T follicular helper cell (primary cell): ENCODE results near the gene HPCAL4.

ENCODE experiments used
- DNase-seq: peaks from one replicate; pipeline ENCODE4 v3.0.0-alpha.2; 2020; ENCODE audit warnings: low read depth

Gene HPCAL4

GRCh38 chr1:39701049-39701439 lies 9.8 kb upstream of the HPCAL4 start:
- DNase-seq = no peak

GRCh38 chr1:39700348-39700747 lies 9.1 kb upstream of the HPCAL4 start:
- DNase-seq = no peak

GRCh38 chr1:39699419-39699818 lies 8.2 kb upstream of the HPCAL4 start:
- DNase-seq = no peak

GRCh38 chr1:39698568-39698967 lies 7.3 kb upstream of the HPCAL4 start:
- no peak for DNase-seq

DNA sequence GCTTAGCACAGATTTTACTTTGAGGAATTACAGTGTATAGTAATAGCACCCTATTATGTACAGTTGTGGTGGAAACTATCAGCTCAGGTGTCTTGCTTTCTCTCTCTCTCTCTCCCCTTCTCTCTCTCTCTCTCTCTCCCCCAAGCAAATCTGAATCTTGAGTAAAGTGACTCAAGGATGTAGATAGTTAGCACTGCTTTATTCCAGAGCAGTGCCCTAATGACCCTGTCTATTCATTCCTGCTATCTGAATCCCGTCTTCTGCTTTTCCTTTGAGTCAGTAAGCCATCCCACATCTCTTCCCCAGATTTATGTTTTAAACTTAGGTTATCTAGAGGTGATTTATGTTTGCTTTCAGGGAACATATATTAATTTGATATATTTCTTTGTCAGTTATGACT lies 5.2 kb upstream of the HPCAL4 start:
- no peak for DNase-seq

DNA sequence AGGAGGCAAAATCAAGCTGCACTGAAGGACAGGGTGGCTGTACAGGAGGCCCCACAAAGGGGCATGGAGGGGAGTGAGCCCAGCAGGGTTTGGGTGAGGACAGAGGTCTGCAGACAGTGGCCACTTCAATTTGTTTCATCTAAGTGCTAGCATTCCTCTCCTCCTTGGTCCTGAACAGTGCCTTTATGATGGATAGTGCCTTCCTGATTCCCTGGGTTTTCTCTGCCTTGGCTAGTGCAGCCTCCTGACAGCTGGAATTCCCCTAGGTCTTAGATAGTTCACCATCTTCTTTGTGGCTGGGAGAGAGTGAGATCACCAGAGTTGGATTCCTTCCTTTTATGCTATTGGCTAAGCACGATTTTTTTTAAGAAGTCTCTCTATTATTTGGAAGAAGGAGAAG lies 3.8 kb upstream of the HPCAL4 start:
- no peak for DNase-seq

GRCh38 chr1:39694026-39694425 lies 2.8 kb upstream of the HPCAL4 start:
- DNase-seq = no peak

DNA sequence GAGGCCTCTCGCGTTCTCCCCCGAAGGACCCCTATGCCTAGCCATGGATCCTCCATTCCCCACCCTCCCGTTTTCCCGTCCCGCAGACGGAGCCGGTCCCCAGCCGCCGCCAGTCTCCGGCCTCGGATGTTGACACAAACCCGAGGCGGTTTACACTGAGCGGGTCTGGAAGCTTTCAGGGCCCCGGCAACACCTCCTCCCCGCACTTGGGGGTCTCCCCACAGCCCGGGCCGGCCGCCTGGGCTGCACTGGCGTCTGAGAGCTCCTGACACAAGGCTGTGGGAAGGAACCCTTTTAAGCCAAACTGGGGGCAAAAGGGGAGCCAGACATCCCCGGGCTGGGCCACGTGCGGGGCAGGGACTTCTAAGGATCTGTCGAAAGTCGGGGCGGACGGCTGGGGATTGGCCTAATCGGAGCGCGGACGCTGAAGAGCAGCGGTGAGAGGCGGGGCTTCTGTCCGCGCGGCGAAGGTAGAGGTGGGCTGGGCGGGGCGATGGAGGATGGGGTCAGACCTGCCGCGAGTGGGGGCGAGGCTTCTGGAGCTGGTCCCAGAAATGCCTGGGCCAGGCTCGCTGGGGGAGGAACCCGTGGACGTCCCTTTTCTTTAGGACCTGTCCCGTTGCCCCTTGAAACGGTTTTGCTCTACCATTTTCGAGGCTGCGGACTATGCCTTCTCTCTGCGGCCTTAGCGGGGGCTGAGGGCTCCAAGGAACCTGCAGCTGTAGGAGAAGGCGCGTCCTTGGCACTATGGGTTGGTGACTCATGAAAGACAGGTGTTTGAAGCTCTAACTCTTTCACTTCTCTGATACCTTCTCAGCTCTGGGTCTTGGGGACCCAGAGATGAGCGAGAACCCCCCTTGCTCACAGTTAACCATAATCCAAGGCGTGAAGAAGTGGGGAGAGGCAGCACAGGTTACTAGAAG lies 1.2 kb upstream of the HPCAL4 start:
- DNase-seq = no peak

DNA sequence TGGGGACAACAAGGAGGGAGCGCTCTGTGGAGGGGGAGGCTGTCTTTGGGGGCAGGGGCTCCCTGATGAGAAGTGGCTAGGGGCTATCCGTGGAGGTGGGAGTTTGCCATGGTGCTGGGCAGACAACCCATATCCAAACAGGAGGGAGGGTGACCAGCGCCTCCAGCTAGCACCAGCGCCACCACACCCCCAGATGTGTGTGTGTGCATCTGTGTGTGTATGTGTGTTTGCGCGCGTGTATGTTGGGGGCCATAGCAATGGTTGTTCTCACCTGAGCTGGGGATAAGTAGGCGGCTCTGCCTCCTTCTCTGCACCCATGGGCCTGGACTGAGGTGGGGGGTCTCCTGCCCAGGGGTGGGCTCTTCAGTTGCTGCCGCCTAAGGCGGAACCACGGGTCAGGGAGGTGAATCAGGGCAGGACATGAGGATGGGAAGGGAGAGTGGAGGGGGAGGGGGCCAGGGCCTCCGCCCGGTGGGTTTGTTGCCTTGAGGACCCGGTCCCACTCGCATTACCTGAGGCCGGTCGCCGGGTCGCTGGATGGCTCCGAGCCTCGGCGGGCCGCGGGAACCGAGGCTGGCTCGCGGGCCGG lies 345 bp downstream of the HPCAL4 start:
- DNase-seq = no peak

- DNase-seq = no peak
These were observed 1.0 kb downstream of the HPCAL4 start for GRCh38 chr1:39690225-39690624.

GRCh38 chr1:39689635-39690034 lies 1.6 kb downstream of the HPCAL4 start:
- DNase-seq = no peak

DNA sequence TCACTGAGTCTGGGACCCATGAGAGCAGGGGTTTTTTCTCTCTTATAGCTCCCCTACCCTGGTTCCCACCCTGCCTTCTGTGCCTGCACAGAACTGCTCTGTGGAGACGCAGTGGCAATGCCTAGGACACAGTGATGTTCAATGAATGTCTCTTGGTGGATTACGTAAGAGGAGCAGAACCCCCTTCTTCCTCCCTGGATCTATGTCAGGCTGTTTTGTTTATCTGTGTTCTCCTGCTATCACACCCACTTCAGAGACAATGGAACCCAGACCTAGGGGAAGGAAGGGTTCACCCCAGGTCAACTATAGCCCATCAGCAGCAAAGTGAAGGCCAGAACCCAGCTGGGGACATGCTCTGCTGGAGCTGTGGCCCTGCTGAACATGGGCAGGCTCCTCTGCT lies 2.0 kb downstream of the HPCAL4 start:
- no peak for DNase-seq

GRCh38 chr1:39688706-39689105 lies 2.5 kb downstream of the HPCAL4 start:
- DNase-seq = no peak

DNA sequence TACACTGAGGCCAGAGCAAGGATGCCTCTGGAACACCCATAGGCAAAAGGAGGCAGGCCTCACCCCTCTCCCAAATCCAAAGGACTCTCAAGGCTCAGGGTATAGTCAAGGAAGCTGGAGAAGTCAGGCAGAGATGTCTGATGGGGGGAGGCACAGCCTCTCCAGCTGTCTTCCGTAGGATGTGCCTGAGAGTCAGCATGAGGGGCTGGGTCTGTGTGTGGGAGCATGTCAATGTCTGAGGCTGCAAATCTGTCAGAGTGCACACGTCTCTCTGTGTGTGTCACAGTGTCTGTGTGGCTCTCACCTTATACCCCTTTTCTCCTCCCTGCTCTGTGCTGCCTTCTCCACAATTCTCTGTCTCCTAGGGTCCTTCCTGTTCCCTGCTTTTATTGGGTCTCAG lies 4.0 kb downstream of the HPCAL4 start:
- no peak for DNase-seq

GRCh38 chr1:39685071-39685470 lies 6.2 kb downstream of the HPCAL4 start:
- DNase-seq = no peak

DNA sequence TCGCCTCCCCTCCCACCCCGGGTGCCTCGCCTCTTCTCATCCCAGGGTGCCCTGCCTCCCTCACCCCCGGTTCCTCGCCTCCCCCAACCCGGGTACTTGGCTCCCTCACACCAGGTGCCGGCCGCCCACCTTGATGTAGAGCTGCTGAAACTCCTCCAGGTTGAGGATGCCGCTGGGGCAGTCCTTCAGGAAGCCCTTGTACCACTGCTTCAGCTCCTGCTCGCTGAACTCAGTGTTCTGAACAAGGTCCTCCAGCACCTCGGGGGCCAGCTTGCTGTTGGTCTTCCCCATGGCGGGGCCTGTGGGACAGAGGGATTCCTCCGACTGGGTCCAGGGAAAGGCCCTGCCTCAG lies 6.9 kb downstream of the HPCAL4 start:
- no peak for DNase-seq

DNA sequence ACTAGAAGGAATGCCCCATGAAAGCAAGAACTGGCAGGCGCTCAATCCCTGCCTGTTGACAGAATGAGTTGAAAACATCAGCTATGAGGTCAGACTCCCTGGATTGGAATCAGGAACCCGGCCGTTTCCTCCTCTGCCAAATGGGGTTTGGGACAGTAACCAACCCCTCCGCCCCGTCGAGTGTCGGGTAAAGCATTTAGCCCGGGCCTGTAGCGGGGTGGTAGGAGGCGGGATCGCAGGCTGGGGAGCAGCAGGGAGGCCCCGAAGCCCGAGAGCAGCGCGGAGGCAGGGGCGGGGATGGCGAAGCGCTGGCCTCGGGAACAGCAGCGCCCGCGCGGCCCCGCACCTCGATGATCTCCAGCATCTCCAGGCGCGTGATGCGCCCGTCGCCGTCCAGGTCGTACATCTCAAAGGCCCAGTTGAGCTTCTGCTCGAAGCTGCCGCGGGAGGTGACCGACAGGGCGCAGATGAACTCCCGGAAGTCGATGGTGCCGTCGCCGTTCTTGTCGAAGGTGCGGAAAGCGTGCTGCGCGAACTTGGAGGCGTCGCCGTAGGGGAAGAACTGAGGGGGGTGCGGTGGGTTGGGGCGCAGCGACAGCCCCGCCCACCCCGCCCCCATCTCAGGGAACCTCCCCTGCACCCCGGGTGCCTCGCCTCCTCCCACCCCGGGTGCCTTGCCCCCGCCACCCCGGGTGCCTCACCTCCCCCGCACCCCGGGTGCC lies 7.5 kb downstream of the HPCAL4 start:
- DNase-seq = peak; percentile 58

DNA sequence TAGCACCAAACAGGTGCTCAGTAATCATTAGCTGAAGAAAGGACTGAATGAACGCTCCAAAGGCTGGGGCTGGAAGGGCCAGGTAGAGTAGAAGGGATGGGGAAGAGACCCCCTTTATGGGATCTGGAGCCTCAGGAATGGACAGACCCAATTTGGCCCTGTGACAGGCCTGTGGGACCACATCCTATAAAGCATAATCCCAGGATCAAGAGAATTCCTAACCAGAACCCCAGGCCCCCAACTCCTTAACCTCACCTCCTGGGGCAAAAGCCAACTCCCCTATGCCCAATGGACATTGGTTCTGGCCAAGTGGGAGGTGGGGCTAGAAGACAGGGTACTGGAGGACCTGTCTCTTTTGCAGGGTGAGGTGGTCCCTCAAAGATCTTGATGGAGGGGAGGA lies 9.2 kb downstream of the HPCAL4 start:
- no peak for DNase-seq

- no peak for DNase-seq
These were observed 9.9 kb downstream of the HPCAL4 start for GRCh38 chr1:39681294-39681693.

- no peak for DNase-seq
These were observed 10.5 kb downstream of the HPCAL4 start for GRCh38 chr1:39680751-39681150.

GRCh38 chr1:39679821-39680220 lies 11.4 kb downstream of the HPCAL4 start:
- DNase-seq = no peak

GRCh38 chr1:39678889-39679288 lies 12.3 kb downstream of the HPCAL4 start:
- no peak for DNase-seq

DNA sequence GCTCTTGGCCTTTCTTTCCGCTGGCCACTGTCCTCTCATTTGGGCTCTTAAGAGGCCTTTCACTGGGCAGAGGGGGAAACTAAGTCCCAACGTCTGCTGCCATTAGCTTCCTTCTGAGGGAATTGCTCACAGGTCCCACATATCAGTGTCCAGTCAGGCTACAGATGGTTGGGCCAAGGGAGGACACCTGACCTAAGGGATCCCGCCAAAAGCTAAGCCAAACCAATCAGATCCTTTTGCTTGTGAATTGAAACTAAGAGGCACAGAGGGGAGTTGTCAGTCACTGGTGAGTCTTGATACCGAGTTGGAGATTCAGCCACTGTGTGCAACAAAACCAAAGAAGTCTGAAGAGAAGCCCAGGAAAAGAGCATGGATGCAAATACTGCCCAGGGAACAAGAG lies 13.6 kb downstream of the HPCAL4 start:
- no peak for DNase-seq
